Measurements from ENCODE around the gene PCSK5.
"Not testable (repeated sequence)": the region's sequence is repeated elsewhere in the genome, so short reads cannot be mapped to it uniquely, and the experiment has no call there.

PCSK5 gene

GRCh38 chr9:76333388-76333787 is 442.9 kb downstream of the PCSK5 start:
- DNase-seq = no peak

- DNase-seq = no peak
These were observed 443.5 kb downstream of the PCSK5 start for GRCh38 chr9:76333964-76334363.

- DNase-seq = no peak
These were observed 445.6 kb downstream of the PCSK5 start for GRCh38 chr9:76336027-76336426.

- DNase-seq = no peak
These were observed 447.9 kb downstream of the PCSK5 start for GRCh38 chr9:76338418-76338817.

- DNase-seq = no peak
These were observed 451.1 kb downstream of the PCSK5 start for GRCh38 chr9:76341616-76342015.

- DNase-seq = no peak
These were observed 451.7 kb downstream of the PCSK5 start for GRCh38 chr9:76342201-76342600.

GRCh38 chr9:76342858-76343257 is 452.4 kb downstream of the PCSK5 start:
- no peak for DNase-seq

- no peak for DNase-seq
These were observed 459.4 kb downstream of the PCSK5 start for GRCh38 chr9:76349865-76350264.

GRCh38 chr9:76351006-76351405 is 460.5 kb downstream of the PCSK5 start:
- DNase-seq = no peak

- DNase-seq = no peak
These were observed 461.6 kb downstream of the PCSK5 start for GRCh38 chr9:76352026-76352620.

- DNase-seq = no peak
These were observed 462.8 kb downstream of the PCSK5 start for GRCh38 chr9:76353280-76353679.

GRCh38 chr9:76354221-76354620 is 463.7 kb downstream of the PCSK5 start:
- DNase-seq = no peak

GRCh38 chr9:76355886-76356285 is 465.4 kb downstream of the PCSK5 start:
- no peak for DNase-seq

GRCh38 chr9:76357555-76357954 is 467.1 kb downstream of the PCSK5 start:
- no peak for DNase-seq

- no peak for DNase-seq
These were observed 468.3 kb downstream of the PCSK5 start for GRCh38 chr9:76358628-76359280.

- no peak for DNase-seq
These were observed 468.9 kb downstream of the PCSK5 start for GRCh38 chr9:76359365-76359764.

- DNase-seq = no peak
These were observed 469.3 kb downstream of the PCSK5 start for GRCh38 chr9:76359766-76360165.

- DNase-seq = not testable (repeated sequence)
These were observed 472.0 kb downstream of the PCSK5 start for GRCh38 chr9:76362332-76363031.

- DNase-seq = no peak
These were observed 472.5 kb downstream of the PCSK5 start for GRCh38 chr9:76363032-76363395.

GRCh38 chr9:76365028-76365427 is 474.6 kb downstream of the PCSK5 start:
- no peak for DNase-seq

GRCh38 chr9:76366275-76366674 is 475.8 kb downstream of the PCSK5 start:
- no peak for DNase-seq

GRCh38 chr9:76369583-76369982 is 479.1 kb downstream of the PCSK5 start:
- no peak for DNase-seq

GRCh38 chr9:76370396-76371023 is 480.0 kb downstream of the PCSK5 start:
- DNase-seq = no peak

GRCh38 chr9:76371901-76372300 is 481.4 kb downstream of the PCSK5 start:
- no peak for DNase-seq
